K562 treated with DMSO at 1 percent for 24 hours (cell line): ENCODE data around the gene TEKT3. TPM values are rescaled to one million over a fixed set of nuclear protein-coding genes. Genes with fewer than 3 reads are reported as not detected.

Experiments used
- total RNA-seq: library from RNA; unstranded; fragments of 300-600 nt; gene quantifications from 2 replicates; pipeline ENCODE4 v1.2.3, GENCODE V29; 2022; ENCODE audit warnings: low read depth; ENCODE audit not compliant: insufficient read depth

The TEKT3 gene
- total RNA-seq = not detected in 2 replicates

GRCh38 chr17:15341385-15341849 lies at the start of gene TEKT3:
Gene TEKT3 (minus strand): TSS chr17:15341597. CDS start chr17:15331585, 10,012 bp downstream.

GRCh38 chr17:15265131-15265530 lies 76.3 kb downstream of the TEKT3 start, which contains the start of gene PMP22:
Gene PMP22 (minus strand): TSS chr17:15265326. CDS start chr17:15260727, 4,599 bp downstream.

Other genes with a start within 250 kb of the TEKT3 start
- 16.7 and 17.1 TPM in 2 replicates for gene PMP22, start 76.3 kb downstream of the TEKT3 start, total RNA-seq
- 5.4 and 5.6 TPM in 2 replicates for gene CDRT4, start 126.0 kb upstream of the TEKT3 start, total RNA-seq
- 2.2 and 3.9 TPM in 2 replicates for gene TVP23C, start 221.9 kb upstream of the TEKT3 start, total RNA-seq